Measurements from ENCODE around the gene GLI1.
"Not testable (repeated sequence)": the region's sequence is repeated elsewhere in the genome, so short reads cannot be mapped to it uniquely, and the experiment has no call there.

Gene GLI1

GRCh38 chr12:57459750-57460467 is at the start of gene GLI1:
Gene GLI1 (plus strand): TSS chr12:57459785. CDS start chr12:57463692, 3,907 bp downstream.
- DNase-seq (ENCODE audit: low read depth in 3 of 3): no peak

- no peak for DNase-seq (ENCODE audit: low read depth in 3 of 3)
Observed at GRCh38 chr12:57410534-57410933, 49.1 kb upstream of the GLI1 start.

- DNase-seq (ENCODE audit: low read depth in 3 of 3): not testable (repeated sequence)
Observed at GRCh38 chr12:57414160-57414559, 45.4 kb upstream of the GLI1 start.

- no peak for DNase-seq (ENCODE audit: low read depth in 3 of 3)
Observed at GRCh38 chr12:57415088-57415487, 44.5 kb upstream of the GLI1 start.

- no peak for DNase-seq (ENCODE audit: low read depth in 3 of 3)
Observed at GRCh38 chr12:57416039-57416996, 43.3 kb upstream of the GLI1 start.

- DNase-seq (ENCODE audit: low read depth in 3 of 3): no peak
Observed at GRCh38 chr12:57418255-57418654, 41.3 kb upstream of the GLI1 start.

GRCh38 chr12:57419495-57419894 is 40.1 kb upstream of the GLI1 start:
- no peak for DNase-seq (ENCODE audit: low read depth in 3 of 3)

GRCh38 chr12:57420482-57420881 is 39.1 kb upstream of the GLI1 start:
- DNase-seq (ENCODE audit: low read depth in 3 of 3): no peak

GRCh38 chr12:57426948-57427347 is 32.6 kb upstream of the GLI1 start:
- not testable (repeated sequence) for DNase-seq (ENCODE audit: low read depth in 3 of 3)

- DNase-seq (ENCODE audit: low read depth in 3 of 3): no peak
Observed at GRCh38 chr12:57428965-57429364, 30.6 kb upstream of the GLI1 start.

- no peak for DNase-seq (ENCODE audit: low read depth in 3 of 3)
Observed at GRCh38 chr12:57429473-57430111, 30.0 kb upstream of the GLI1 start.

- peak in 2 of 3 experiments; percentile 15 to 57 for DNase-seq (ENCODE audit: low read depth in 3 of 3)
Observed at GRCh38 chr12:57430112-57430930, 29.3 kb upstream of the GLI1 start.

GRCh38 chr12:57430931-57431566 is 28.5 kb upstream of the GLI1 start, which contains the start of gene R3HDM2:
Gene R3HDM2 (minus strand): TSS chr12:57431043. CDS start chr12:57310428, 120,615 bp downstream.
- peak; percentile 85 to 92 (median 89) for DNase-seq (ENCODE audit: low read depth in 3 of 3)

GRCh38 chr12:57431654-57432188 is 27.9 kb upstream of the GLI1 start:
- DNase-seq (ENCODE audit: low read depth in 3 of 3): no peak

GRCh38 chr12:57433370-57433769 is 26.2 kb upstream of the GLI1 start:
- no peak for DNase-seq (ENCODE audit: low read depth in 3 of 3)

GRCh38 chr12:57434517-57435223 is 24.9 kb upstream of the GLI1 start, which contains the start of gene INHBC:
Gene INHBC (plus strand): TSS chr12:57434784. CDS start chr12:57434887, 103 bp downstream.
- DNase-seq (ENCODE audit: low read depth in 3 of 3): no peak

- DNase-seq (ENCODE audit: low read depth in 3 of 3): no peak
Observed at GRCh38 chr12:57435293-57435692, 24.3 kb upstream of the GLI1 start.

- no peak for DNase-seq (ENCODE audit: low read depth in 3 of 3)
Observed at GRCh38 chr12:57438400-57438799, 21.2 kb upstream of the GLI1 start.

- no peak for DNase-seq (ENCODE audit: low read depth in 3 of 3)
Observed at GRCh38 chr12:57439762-57440266, 19.8 kb upstream of the GLI1 start.

All from stimulated activated CD4-positive, alpha-beta T cell treated with anti-CD3 and anti-CD28 coated beads, TNF-alpha, amount 100 ng/mL, for 4 hours (primary cell).